HCT116 (cell line): ENCODE data around the gene CD27.

ENCODE experiments used
- ATF3 ChIP-seq: IDR thresholded peaks from 2 replicates; pipeline ENCODE4 v1.6.1; 2012
- CTCF ChIP-seq, 3 experiments: fragments of 200-600 bp in 1 of 3; sonication (generic) in 1 of 3; IDR thresholded peaks in 2 of 3; conservative IDR thresholded peaks in 1 of 3; 2 replicates each; pipeline ENCODE4 v1.5.1; 2012 to 2017; ENCODE audit warnings: low read depth in 2 of 3, low read length in 2 of 3, antibody characterized with exemption in 1 of 3, borderline replicate concordance in 1 of 3, control low read depth in 1 of 3, mild to moderate bottlenecking in 1 of 3, mixed read lengths in 1 of 3, mixed run types in 1 of 3, moderate library complexity in 1 of 3; ENCODE audit not compliant: insufficient read depth in 1 of 3
- EGR1 ChIP-seq: IDR thresholded peaks from 2 replicates; pipeline ENCODE4 v1.6.1; 2012; ENCODE audit warnings: low read depth
- EZH2 ChIP-seq: fragments of 200-600 bp; sonication (generic); IDR thresholded peaks from 2 replicates; pipeline ENCODE4 v1.6.1; 2017; ENCODE audit warnings: antibody characterized with exemption, mixed run types
- EZH2phosphoT487 ChIP-seq: fragments of 200-600 bp; IDR thresholded peaks from 2 replicates; pipeline ENCODE4 v1.6.1; 2018; ENCODE audit warnings: antibody characterized with exemption, borderline replicate concordance
- JUND ChIP-seq: IDR thresholded peaks from 2 replicates; pipeline ENCODE4 v1.6.1; 2012
- MAX ChIP-seq: IDR thresholded peaks from 2 replicates; pipeline ENCODE4 v1.6.1; 2012
- POLR2A ChIP-seq: IDR thresholded peaks from 2 replicates; pipeline ENCODE4 v1.7.0; 2011; ENCODE audit warnings: borderline replicate concordance; ENCODE audit not compliant: insufficient read depth, insufficient read length; ENCODE audit errors: extremely low read depth
- POLR2AphosphoS5 ChIP-seq: IDR thresholded peaks from 2 replicates; pipeline ENCODE4 v1.6.1; 2011; ENCODE audit warnings: mild to moderate bottlenecking, low read depth, low read length, moderate library complexity
- REST ChIP-seq: IDR thresholded peaks from 2 replicates; pipeline ENCODE4 v1.6.1; 2012; ENCODE audit warnings: low read depth
- SRF ChIP-seq: IDR thresholded peaks from 2 replicates; pipeline ENCODE4 v1.6.1; 2012; ENCODE audit warnings: low read depth
- TCF7L2 ChIP-seq: IDR thresholded peaks from 2 replicates; pipeline ENCODE4 v1.7.0; 2011; ENCODE audit warnings: borderline replicate concordance, inconsistent platforms; ENCODE audit not compliant: insufficient read depth, insufficient read length; ENCODE audit errors: extremely low read depth
- ZBTB33 ChIP-seq: IDR thresholded peaks from 2 replicates; pipeline ENCODE4 v1.6.1; 2011; ENCODE audit warnings: mild to moderate bottlenecking, low read length, moderate library complexity; ENCODE audit not compliant: insufficient replicate concordance; ENCODE audit errors: extremely low read depth

GRCh38 chr12:6464531-6464930 is 19.8 kb downstream of the CD27 start:
- TF ChIP-seq CTCF (IDR thresholded peaks at IDR 0.05 in 2 of 3, conservative IDR thresholded peaks at IDR 0.05 in 1 of 3; ENCODE audit: borderline replicate concordance in 1 of 3, insufficient read depth in 1 of 3, low read depth in 2 of 3, low read length in 2 of 3) (no peak), TCF7L2 (no peak), EZH2 (no peak), POLR2AphosphoS5 (no peak), ZBTB33 (no peak), POLR2A (no peak), REST (no peak), MAX (no peak), ATF3 (no peak), EGR1 (no peak), JUND (no peak), SRF (no peak), EZH2phosphoT487 (no peak)
